UCSD-AML1 (cell line): ENCODE data around the gene GPRC5A.

ENCODE experiments used
- DNase-seq: peaks from one replicate; lab custom pipeline; 2025; ENCODE audit not compliant: unreplicated experiment; lab: John Stamatoyannopoulos, UW

GPRC5A gene

DNA sequence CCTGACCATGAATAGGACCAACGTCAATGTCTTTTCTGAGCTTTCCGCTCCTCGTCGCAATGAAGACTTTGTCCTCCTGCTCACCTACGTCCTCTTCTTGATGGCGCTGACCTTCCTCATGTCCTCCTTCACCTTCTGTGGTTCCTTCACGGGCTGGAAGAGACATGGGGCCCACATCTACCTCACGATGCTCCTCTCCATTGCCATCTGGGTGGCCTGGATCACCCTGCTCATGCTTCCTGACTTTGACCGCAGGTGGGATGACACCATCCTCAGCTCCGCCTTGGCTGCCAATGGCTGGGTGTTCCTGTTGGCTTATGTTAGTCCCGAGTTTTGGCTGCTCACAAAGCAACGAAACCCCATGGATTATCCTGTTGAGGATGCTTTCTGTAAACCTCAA is 17.3 kb downstream of the GPRC5A start:
- DNase-seq = no peak

- DNase-seq = no peak
Measured at GRCh38 chr12:12909228-12909994, 18.0 kb downstream of the GPRC5A start.

- DNase-seq = peak; percentile 34
Measured at GRCh38 chr12:12909995-12910420, 18.6 kb downstream of the GPRC5A start.

- no peak for DNase-seq
Measured at GRCh38 chr12:12912711-12913110, 21.3 kb downstream of the GPRC5A start.

DNA sequence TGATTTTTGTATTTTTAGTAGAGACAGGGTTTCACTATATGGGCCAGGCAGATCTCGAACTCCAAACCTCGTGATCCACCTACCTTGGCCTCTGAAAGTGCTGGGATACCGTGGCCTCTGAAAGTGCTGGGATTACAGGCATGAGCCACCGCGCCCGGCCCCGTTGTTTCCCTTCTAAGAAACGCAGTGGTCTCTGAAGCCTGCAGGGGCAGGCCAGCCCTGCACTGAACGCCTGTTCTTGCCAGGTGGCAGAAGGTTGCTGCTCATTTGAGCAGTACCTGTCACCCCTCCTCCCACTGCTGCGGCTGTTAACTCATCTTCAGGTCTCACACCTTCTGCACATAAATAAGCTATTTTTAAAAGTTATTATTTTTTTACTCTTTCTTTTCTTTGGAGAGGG is 24.3 kb downstream of the GPRC5A start:
- no peak for DNase-seq

DNA sequence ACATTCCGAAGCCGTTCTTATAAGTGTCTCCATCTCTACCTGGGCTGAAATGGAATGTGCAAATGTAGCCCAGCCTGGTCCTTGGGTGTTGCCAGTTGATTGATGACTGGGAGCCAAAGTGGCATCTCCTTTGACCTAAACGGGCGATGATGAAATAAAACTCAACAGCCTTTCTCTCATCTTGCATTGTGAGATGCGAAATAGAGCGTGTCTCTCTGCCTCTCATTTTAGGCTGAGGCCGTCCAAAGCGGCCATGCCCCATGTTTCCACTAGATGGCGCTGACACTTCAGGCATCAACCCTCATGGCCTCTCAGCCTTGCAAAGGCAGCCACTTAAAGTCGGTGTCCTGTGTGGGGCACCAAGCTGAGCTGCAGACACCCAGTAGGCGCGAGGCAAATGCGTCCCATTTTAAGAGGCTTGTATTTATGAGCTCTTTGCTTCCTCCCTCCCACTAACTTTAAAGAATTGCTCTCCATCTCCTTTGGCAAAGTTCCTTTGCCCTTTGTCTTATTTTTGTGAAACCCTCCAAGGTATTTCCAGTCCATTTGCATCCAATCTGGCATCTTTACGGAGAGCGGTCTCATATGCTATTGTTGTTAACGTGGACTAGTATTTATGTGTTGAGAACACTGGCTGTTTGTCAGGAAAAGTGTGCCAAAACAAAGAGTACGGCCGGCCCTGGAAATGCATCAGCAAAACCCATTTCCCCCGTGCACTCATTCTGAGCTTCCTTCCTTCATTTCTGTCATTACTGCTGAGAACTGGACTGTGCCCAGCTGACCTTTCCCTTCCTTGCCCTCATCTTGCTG is 25.0 kb downstream of the GPRC5A start:
- peak; percentile 84 for DNase-seq

GRCh38 chr12:12917517-12917916 is 26.2 kb downstream of the GPRC5A start:
- no peak for DNase-seq

DNA sequence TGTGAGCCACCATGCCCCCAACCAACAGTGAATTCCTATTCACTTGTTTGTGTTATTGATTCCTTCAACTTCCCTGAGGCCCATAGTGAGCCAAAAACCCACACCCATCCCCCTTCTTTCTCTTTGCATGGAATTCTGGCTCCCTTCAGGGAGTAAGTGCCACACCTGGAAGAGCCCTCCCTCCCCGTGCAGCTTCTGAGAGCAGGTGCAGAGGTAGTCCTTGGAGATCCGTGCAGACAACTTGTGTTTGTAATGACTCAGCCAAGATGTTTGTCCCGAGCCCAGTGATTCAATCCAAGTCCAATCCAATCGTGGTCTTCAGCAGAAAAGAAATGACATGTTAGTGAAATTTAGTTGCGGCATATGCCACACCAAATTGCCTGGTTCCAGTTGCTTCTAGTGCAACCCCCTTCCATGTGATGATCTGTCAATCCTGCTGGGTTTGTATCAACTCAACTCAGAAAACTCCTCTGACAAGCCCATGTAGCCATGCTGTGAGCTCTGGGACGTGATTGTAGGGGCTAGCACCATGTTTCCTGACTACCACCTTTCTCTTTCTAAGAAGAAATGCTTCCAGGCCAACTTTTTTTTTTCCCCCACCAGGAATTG is 27.5 kb downstream of the GPRC5A start:
- DNase-seq = no peak

DNA sequence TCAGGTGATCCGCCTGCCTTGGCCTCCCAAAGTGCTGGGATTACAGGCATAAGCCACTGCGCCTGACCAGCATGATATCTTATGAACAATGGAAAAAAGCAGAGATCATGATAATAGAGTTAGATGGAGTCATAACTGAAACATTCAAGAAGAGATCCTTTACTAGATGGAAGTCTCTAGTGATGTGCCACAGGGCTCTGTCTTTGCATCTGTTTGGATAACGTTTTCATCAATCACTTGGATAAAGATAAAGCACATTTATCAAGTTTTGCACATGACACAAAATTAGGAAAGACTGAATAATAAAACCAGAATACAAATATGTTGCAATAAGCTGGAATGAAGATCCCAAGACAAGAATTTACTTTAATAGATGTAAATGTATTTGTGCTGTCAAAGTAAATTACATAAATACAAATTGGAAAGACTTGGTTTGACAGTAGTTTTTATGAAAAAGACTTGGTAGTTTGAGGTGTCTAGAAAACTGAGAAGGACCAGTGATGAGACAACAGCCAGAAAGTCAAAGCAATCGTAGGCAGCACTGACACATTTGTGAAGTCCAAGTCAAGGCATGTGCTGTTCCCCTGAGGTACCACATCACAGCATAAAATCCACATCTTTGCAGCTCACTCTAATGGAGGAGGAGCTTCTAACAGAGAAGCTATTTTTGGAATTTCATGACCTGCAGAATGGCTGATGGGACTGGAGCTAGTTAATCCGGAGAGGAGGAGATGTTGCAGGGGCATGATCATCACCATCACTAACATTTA is 28.5 kb downstream of the GPRC5A start:
- no peak for DNase-seq

GRCh38 chr12:12922191-12922616 is 30.8 kb downstream of the GPRC5A start:
- DNase-seq = no peak

DNA sequence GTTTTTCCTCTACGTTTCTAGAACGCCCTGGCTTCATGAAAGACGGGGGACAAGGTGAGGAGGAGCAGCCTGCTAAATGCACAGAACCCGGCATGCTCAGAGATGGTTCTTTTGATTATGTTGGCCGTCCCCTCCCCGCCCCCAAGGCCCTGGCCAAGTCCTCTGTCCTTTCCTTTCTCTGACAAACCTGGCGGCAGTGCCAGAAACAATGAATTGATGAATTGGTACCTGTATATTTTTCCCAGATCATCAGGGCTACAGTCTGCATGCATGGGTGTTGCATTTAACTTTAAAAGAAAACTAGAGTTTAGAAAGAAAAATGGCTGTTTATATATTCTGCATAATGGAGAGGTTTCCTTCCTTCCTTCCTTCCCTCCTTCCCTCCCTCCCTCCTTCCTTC is 31.6 kb downstream of the GPRC5A start:
- DNase-seq = no peak

GRCh38 chr12:12924169-12924568 is 32.8 kb downstream of the GPRC5A start:
- no peak for DNase-seq

DNA sequence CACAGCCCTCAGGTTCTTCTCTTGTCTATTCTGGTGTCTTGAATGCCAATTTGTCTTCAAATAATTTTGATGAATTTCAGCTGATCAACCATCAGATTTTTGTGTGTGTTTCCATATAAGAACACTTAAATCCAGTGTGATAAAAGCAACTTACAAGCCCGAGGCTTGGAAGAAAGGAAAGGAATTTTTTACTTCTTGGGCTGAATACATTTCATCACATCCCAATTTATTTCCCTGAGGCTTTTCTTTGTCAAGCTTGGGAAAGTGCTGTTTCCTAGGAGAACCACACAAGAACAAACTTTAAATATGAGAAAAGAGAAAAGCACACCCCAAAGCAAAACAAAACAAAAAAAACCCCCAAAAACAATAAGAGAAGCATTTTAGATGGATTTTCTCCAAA is 34.0 kb downstream of the GPRC5A start:
- DNase-seq = no peak

DNA sequence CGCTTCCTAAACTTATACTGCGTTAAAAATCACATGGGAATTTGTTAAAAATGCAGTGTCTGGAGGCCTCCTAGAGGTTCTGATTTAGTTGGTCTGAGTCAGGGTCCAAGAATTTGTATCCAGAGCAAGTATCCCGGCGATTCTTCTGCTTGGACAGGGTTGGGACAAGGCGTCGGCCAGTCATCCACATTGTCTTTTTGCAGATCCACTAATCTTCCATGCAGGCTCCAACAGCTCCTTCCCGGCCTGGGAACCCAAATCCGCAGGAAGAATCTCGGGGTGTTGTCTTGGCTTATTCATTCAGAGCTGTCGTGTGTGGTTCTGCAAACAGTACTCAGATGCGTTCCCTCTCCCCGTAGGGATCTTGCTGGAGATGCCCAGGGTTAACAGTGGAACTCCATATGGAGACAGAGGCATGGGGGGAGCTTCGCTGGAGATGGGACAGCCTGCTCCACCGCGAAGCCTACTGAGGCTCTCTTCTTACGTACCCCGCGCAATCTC is 35.3 kb downstream of the GPRC5A start:
- DNase-seq = no peak

GRCh38 chr12:12927211-12928079 is 36.1 kb downstream of the GPRC5A start:
- DNase-seq = no peak

DNA sequence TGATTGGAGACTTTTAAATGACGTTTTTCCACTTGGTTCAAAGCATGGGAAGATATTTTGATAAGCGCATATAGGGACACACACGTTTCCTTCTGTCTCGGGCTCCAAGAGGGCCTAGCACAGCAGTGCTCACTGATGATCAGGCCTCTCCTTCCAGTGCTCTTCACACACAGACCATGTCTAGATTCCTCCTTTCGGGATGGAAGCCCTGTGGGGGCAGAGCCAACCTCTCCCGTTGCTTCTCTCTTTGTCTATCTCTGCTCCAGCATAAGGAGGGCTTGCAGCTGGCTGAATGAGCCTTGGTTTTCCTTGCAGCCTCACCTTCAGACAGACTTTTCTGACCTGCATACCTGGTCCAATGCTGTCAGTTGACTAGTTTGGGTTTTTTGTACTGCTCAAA is 38.3 kb downstream of the GPRC5A start:
- DNase-seq = no peak

- DNase-seq = no peak
Measured at GRCh38 chr12:12930633-12931219, 39.4 kb downstream of the GPRC5A start.

DNA sequence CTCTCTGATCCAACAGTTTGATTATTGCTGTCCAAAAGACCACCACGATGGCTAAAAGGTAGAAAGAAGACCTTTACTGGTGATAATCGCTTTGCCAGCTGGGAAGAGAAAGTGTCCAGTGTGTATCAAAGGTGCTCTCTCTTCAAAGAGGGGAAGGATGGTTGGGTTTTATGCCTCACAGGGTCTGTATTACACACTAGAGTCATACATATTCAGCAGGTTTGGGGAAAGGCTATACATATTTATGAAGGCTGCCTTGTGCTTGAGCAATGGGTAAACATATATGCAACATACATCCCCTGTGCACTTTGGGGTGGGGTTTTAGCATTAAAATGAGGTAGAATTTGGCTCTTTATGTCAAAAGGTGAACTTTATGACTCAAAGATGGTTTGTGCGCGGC is 42.4 kb downstream of the GPRC5A start:
- no peak for DNase-seq

GRCh38 chr12:12934556-12934955 is 43.2 kb downstream of the GPRC5A start:
- DNase-seq = no peak
